PC-3 (cell line): Measurements from ENCODE around the gene ARSK.

Experiments used
- CTCF ChIP-seq: fragments of 300-600 bp; sonication (generic); conservative IDR thresholded peaks from 2 replicates; pipeline ENCODE4 v1.5.1; 2017; ENCODE audit warnings: antibody characterized with exemption, low read depth, mild to moderate bottlenecking, low read length
- EZH2phosphoT487 ChIP-seq: fragments of 300-600 bp; sonication (generic); IDR thresholded peaks from 2 replicates; pipeline ENCODE4 v1.6.1; 2018; ENCODE audit warnings: mild to moderate bottlenecking, antibody characterized with exemption, low read length, borderline replicate concordance

GRCh38 chr5:95554331-95554646 lies 612 bp upstream of the ARSK start:
- TF ChIP-seq CTCF (no peak), EZH2phosphoT487 (no peak)
